Measurements from ENCODE around the gene HOXD9. TPM values are rescaled to one million over a fixed set of nuclear protein-coding genes. Genes with fewer than 3 reads are reported as not detected.

HOXD9 gene
- total RNA-seq, 1 experiment from 2014 or later, result not detected

GRCh38 chr2:176157499-176158185 is 35.1 kb downstream of the HOXD9 start:
- ChIA-PET CTCF (no interaction called here), POLR2A (no interaction called here)
- Mint-ChIP-seq H3K27ac (no peak overlapping the region), H3K4me3 (no peak overlapping the region), H3K9me3 (no peaks in the 10 kb centered on the region), H3K36me3 (peaks cover 2% of the 10 kb centered on the region; the same call in 1 of the 2 replicates), H3K27me3 (ENCODE audit: low read depth) (peaks cover 100% of the 10 kb centered on the region), H3K4me1 (peaks cover 29% of the 10 kb centered on the region)
- no peak for TF ChIP-seq ZNF263 (CRISPR knock-in tag; IDR thresholded peaks at IDR 0.05; ENCODE audit: low read depth)
- TF ChIP-seq NFYB (CRISPR knock-in tag; conservative IDR thresholded peaks at IDR 0.05; ENCODE audit: low read depth), result no peak
- no peak for TF ChIP-seq IRF2 (CRISPR knock-in tag; IDR thresholded peaks at IDR 0.05; ENCODE audit: borderline replicate concordance, low read depth)
- TF ChIP-seq NFATC4 (CRISPR knock-in tag; IDR thresholded peaks at IDR 0.05), result no peak
- TF ChIP-seq ZNF416 (CRISPR knock-in tag; IDR thresholded peaks at IDR 0.05), result no peak
- no peak for TF ChIP-seq CDX4 (CRISPR knock-in tag; IDR thresholded peaks at IDR 0.05; ENCODE audit: borderline replicate concordance)
- no peak for TF ChIP-seq ZNF425 (CRISPR knock-in tag; conservative IDR thresholded peaks at IDR 0.05)
- no peak for TF ChIP-seq CTCF (IDR thresholded peaks at IDR 0.05)
- no peak for TF ChIP-seq ZNF423 (CRISPR knock-in tag; IDR thresholded peaks at IDR 0.05)
- TF ChIP-seq USF2 (CRISPR knock-in tag; IDR thresholded peaks at IDR 0.05), result no peak
- DNase-seq (ENCODE audit: low spot score), result no peak
- no peak for ATAC-seq

- H3K27me3 Mint-ChIP-seq (ENCODE audit: low read depth), result peaks cover 100% of the 10 kb centered on the region
- ChIA-PET POLR2A (no interaction called here), CTCF (no interaction called here)
- no peak for DNase-seq (ENCODE audit: low spot score)
- H3K4me1 Mint-ChIP-seq, result peaks cover 31% of the 10 kb centered on the region
- peaks cover 2% of the 10 kb centered on the region; the same call in 1 of the 2 replicates for H3K36me3 Mint-ChIP-seq
- H3K4me3 Mint-ChIP-seq, result no peak overlapping the region
- no peaks in the 10 kb centered on the region for H3K9me3 Mint-ChIP-seq
- no peak for ATAC-seq
- H3K27ac Mint-ChIP-seq, result no peak overlapping the region
- no peak for TF ChIP-seq ZNF263 (CRISPR knock-in tag; IDR thresholded peaks at IDR 0.05; ENCODE audit: low read depth)
- no peak for TF ChIP-seq IRF2 (CRISPR knock-in tag; IDR thresholded peaks at IDR 0.05; ENCODE audit: borderline replicate concordance, low read depth)
- no peak for TF ChIP-seq CBFB (CRISPR knock-in tag; IDR thresholded peaks at IDR 0.05; ENCODE audit: low read depth)
- TF ChIP-seq MAX (CRISPR knock-in tag; IDR thresholded peaks at IDR 0.05), result no peak
- TF ChIP-seq ESRRA (CRISPR knock-in tag; IDR thresholded peaks at IDR 0.05; ENCODE audit: borderline replicate concordance), result no peak
- TF ChIP-seq ZNF281 (CRISPR knock-in tag; IDR thresholded peaks at IDR 0.05), result no peak
- TF ChIP-seq ATF1 (CRISPR knock-in tag; IDR thresholded peaks at IDR 0.05), result no peak
- no peak for TF ChIP-seq IRF1 (CRISPR knock-in tag; IDR thresholded peaks at IDR 0.05)
- TF ChIP-seq MYBL2 (CRISPR knock-in tag; IDR thresholded peaks at IDR 0.05), result no peak
- no peak for TF ChIP-seq ZNF138 (CRISPR knock-in tag; conservative IDR thresholded peaks at IDR 0.05)
- no peak for TF ChIP-seq CREB1 (CRISPR knock-in tag; IDR thresholded peaks at IDR 0.05)
- TF ChIP-seq GRHL2 (CRISPR knock-in tag; IDR thresholded peaks at IDR 0.05; ENCODE audit: insufficient replicate concordance, severe bottlenecking), result no peak
- TF ChIP-seq HMGXB4 (CRISPR knock-in tag; IDR thresholded peaks at IDR 0.05), result no peak
- TF ChIP-seq ZNF219 (CRISPR knock-in tag; IDR thresholded peaks at IDR 0.05; ENCODE audit: borderline replicate concordance), result no peak
These were observed 35.7 kb downstream of the HOXD9 start for GRCh38 chr2:176158186-176158591.

Measured in WTC11 (cell line).